Measurements from ENCODE around the gene AMN1.

GRCh38 chr12:31658471-31659086 lies 70.2 kb downstream of the AMN1 start:
- TF ChIP-seq CTCF (IDR thresholded peaks at IDR 0.05) (no peak), ZFX (IDR thresholded peaks at IDR 0.05; ENCODE audit: borderline replicate concordance) (no peak)
